H9 (cell line): ENCODE results near the gene RETSAT. TPM values are rescaled to one million over a fixed set of nuclear protein-coding genes. Genes with fewer than 3 reads are reported as not detected.

Experiments used
- DNase-seq: peaks from one replicate; pipeline ENCODE4 v3.0.0-alpha.2; 2017
- H2AFZ ChIP-seq: one replicate; pipeline ENCODE4 v1.6.1; 2013; ENCODE audit warnings: mild to moderate bottlenecking, low read length, control low read depth, moderate library complexity
- H2AK5ac ChIP-seq: 2 replicates; pipeline ENCODE4 v1.6.1; 2013; ENCODE audit warnings: low read length, control low read depth, mixed read lengths; ENCODE audit not compliant: insufficient read length
- H2BK120ac ChIP-seq: one replicate; pipeline ENCODE4 v1.6.1; 2013; ENCODE audit warnings: low read depth, mild to moderate bottlenecking, low read length, control low read depth, inconsistent platforms; ENCODE audit not compliant: poor library complexity, severe bottlenecking
- H2BK12ac ChIP-seq: 2 replicates; pipeline ENCODE4 v1.6.1; 2013; ENCODE audit warnings: low read length, control low read depth, mixed read lengths, low read depth; ENCODE audit not compliant: insufficient read length
- H2BK15ac ChIP-seq: 2 replicates; pipeline ENCODE4 v1.6.1; 2013; ENCODE audit warnings: low read depth, low read length, control low read depth
- H2BK20ac ChIP-seq: one replicate; pipeline ENCODE4 v1.6.1; 2013; ENCODE audit warnings: low read depth, mild to moderate bottlenecking, low read length, control low read depth, inconsistent platforms; ENCODE audit not compliant: poor library complexity, severe bottlenecking
- H2BK5ac ChIP-seq: 2 replicates; pipeline ENCODE4 v1.6.1; 2013; ENCODE audit warnings: low read length, control low read depth, mixed read lengths; ENCODE audit not compliant: insufficient read length
- H3K14ac ChIP-seq: 2 replicates; pipeline ENCODE4 v1.6.1; 2013; ENCODE audit warnings: low read length, control low read depth; ENCODE audit not compliant: insufficient read depth
- H3K18ac ChIP-seq: 2 replicates; pipeline ENCODE4 v1.6.1; 2013; ENCODE audit warnings: low read depth, mild to moderate bottlenecking, mixed read lengths, low read length, control low read depth; ENCODE audit not compliant: insufficient read length
- H3K23ac ChIP-seq: 2 replicates; pipeline ENCODE4 v1.6.1; 2013; ENCODE audit warnings: low read length, control low read depth, mixed read lengths, low read depth; ENCODE audit not compliant: insufficient read length
- H3K23me2 ChIP-seq: 2 replicates; pipeline ENCODE4 v1.6.1; 2013; ENCODE audit warnings: low read depth, mild to moderate bottlenecking, mixed read lengths, low read length, control low read depth; ENCODE audit not compliant: insufficient read length, poor library complexity, severe bottlenecking
- H3K27ac ChIP-seq: 2 replicates; pipeline ENCODE4 v1.5.1; 2013; ENCODE audit warnings: low read length, control low read depth, mixed read lengths, low read depth; ENCODE audit not compliant: insufficient read length
- H3K27me3 ChIP-seq: 2 replicates; pipeline ENCODE4 v1.6.1; 2013; ENCODE audit warnings: low read length, control low read depth, inconsistent platforms; ENCODE audit not compliant: insufficient read depth
- H3K4ac ChIP-seq: 2 replicates; pipeline ENCODE4 v1.6.1; 2013; ENCODE audit warnings: low read depth, mild to moderate bottlenecking, control low read depth, inconsistent platforms, low read length, moderate library complexity
- H3K4me1 ChIP-seq: 2 replicates; pipeline ENCODE4 v1.6.1; 2013; ENCODE audit warnings: low read length, control low read depth, inconsistent platforms; ENCODE audit not compliant: insufficient read depth
- H3K4me2 ChIP-seq: 2 replicates; pipeline ENCODE4 v1.6.1; 2013; ENCODE audit warnings: low read length, control low read depth, mixed read lengths; ENCODE audit not compliant: insufficient read length, insufficient read depth
- H3K56ac ChIP-seq: 2 replicates; pipeline ENCODE4 v1.6.1; 2013; ENCODE audit warnings: low read depth, mild to moderate bottlenecking, mixed read lengths, low read length, control low read depth; ENCODE audit not compliant: insufficient read length
- H3K79me1 ChIP-seq: 2 replicates; pipeline ENCODE4 v1.6.1; 2013; ENCODE audit warnings: low read depth, mild to moderate bottlenecking, moderate library complexity, low read length, control low read depth, inconsistent platforms; ENCODE audit not compliant: insufficient read depth, poor library complexity, severe bottlenecking
- H3K79me2 ChIP-seq: 2 replicates; pipeline ENCODE4 v1.6.1; 2013; ENCODE audit warnings: low read length, control low read depth, inconsistent platforms; ENCODE audit not compliant: insufficient read depth
- H3K9ac ChIP-seq: 2 replicates; pipeline ENCODE4 v1.6.1; 2013; ENCODE audit warnings: low read length, control low read depth, mixed read lengths; ENCODE audit not compliant: insufficient read length; ENCODE audit errors: extremely low read depth
- H3K9me3 ChIP-seq: one replicate; pipeline ENCODE4 v1.6.1; 2013; ENCODE audit warnings: low read depth, low read length, inconsistent platforms; ENCODE audit not compliant: control insufficient read depth
- H3T11ph ChIP-seq: one replicate; pipeline ENCODE4 v1.6.1; 2013; ENCODE audit warnings: mild to moderate bottlenecking, low read length, control low read depth, inconsistent platforms
- H4K20me1 ChIP-seq: one replicate; pipeline ENCODE4 v1.6.1; 2013; ENCODE audit not compliant: control insufficient read depth, insufficient read length, insufficient read depth
- H4K5ac ChIP-seq: 2 replicates; pipeline ENCODE4 v1.6.1; 2013; ENCODE audit warnings: low read depth, mild to moderate bottlenecking, mixed read lengths, low read length, control low read depth; ENCODE audit not compliant: insufficient read length
- H4K8ac ChIP-seq: replicated peaks from 2 replicates; pipeline ENCODE4 v1.6.1; 2013; ENCODE audit warnings: low read length, control low read depth, mixed read lengths, low read depth; ENCODE audit not compliant: insufficient read length
- H4K91ac ChIP-seq: 2 replicates; pipeline ENCODE4 v1.6.1; 2013; ENCODE audit warnings: low read depth, mild to moderate bottlenecking, moderate library complexity, mixed read lengths, low read length, control low read depth; ENCODE audit not compliant: insufficient read length
- H3K27ac Mint-ChIP-seq, 3 experiments: 2 replicates in 2 of 3; 3 replicates in 1 of 3; pipeline ENCODE4 v1.8.0; 2020 to 2021; ENCODE audit warnings: mixed read lengths in 3 of 3, mild to moderate bottlenecking in 1 of 3, moderate library complexity in 1 of 3
- H3K27me3 Mint-ChIP-seq: 2 replicates; pipeline ENCODE4 v1.8.0; 2021; ENCODE audit warnings: low read depth, mild to moderate bottlenecking, moderate library complexity, mixed read lengths
- H3K36me3 Mint-ChIP-seq, 3 experiments: 2 replicates in 2 of 3; 3 replicates in 1 of 3; pipeline ENCODE4 v1.8.0; 2020 to 2021; ENCODE audit warnings: low read depth in 3 of 3, mixed read lengths in 3 of 3; ENCODE audit not compliant: insufficient read depth in 1 of 3
- H3K4me1 Mint-ChIP-seq, 2 experiments: 2 replicates each; pipeline ENCODE4 v1.8.0; 2020; ENCODE audit warnings: mixed read lengths in 2 of 2
- H3K4me3 Mint-ChIP-seq, 2 experiments: 2 replicates in 1 of 2; 3 replicates in 1 of 2; pipeline ENCODE4 v1.8.0; 2020 to 2021; ENCODE audit warnings: mild to moderate bottlenecking in 2 of 2, mixed read lengths in 2 of 2, moderate library complexity in 1 of 2
- H3K9me3 Mint-ChIP-seq, 2 experiments: 2 replicates in 1 of 2; 3 replicates in 1 of 2; pipeline ENCODE4 v1.8.0; 2020; ENCODE audit warnings: mild to moderate bottlenecking in 2 of 2, mixed read lengths in 2 of 2, moderate library complexity in 1 of 2
- WGBS: extraction: QIAGEN DNeasy Blood & Tissue Kit; methylation state at CpG from one replicate; pipeline ENCODE4 v1.1.7; 2013; ENCODE audit warnings: missing lambda C conversion rate, low lambda C conversion rate, mixed read lengths; ENCODE audit not compliant: insufficient read length; ENCODE audit errors: extremely low coverage; 5-methylcytosine and 5-hydroxymethylcytosine counted together
- total RNA-seq: library from RNA; stranded (reverse); gene quantifications from 2 replicates; pipeline ENCODE4 v1.2.1, GENCODE V29; 2021
- TF ChIP-seq, protein P1 (sequence below): fragments of 200-600 bp; sonication (generic); conservative IDR thresholded peaks from 3 replicates; pipeline ENCODE4 v1.8.0; 2021; ENCODE audit warnings: antibody characterized with exemption, mild to moderate bottlenecking

The RETSAT gene
- total RNA-seq, 1 experiment from 2014 or later = 16.7 TPM

DNA sequence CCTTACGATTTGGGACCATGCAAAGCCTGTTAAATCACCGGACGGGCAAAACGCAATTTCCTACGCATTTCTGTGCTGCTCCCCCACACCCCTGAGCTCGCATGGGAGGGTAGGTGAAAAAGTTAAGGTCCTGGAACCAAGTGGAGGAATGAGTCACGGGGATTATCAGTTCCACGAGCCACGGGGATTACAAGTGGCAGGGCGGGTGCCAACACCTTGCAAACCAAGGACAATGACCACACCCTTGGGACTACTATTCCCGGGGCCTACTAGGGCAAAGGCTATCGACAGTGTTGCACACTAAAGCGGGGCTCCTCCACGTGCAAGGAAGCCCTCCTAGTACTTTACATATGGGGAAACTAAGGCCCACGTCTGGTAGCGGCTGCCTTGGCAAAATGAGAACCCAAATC lies 447 bp downstream of the RETSAT start:
- H3K9ac ChIP-seq = peak overlapping the region; percentile 5
- no peak overlapping the region for H4K91ac ChIP-seq
- H3K79me2 ChIP-seq = no peaks in the 10 kb centered on the region
- no peaks in the 10 kb centered on the region for H3K27me3 Mint-ChIP-seq
- H4K5ac ChIP-seq = no peak overlapping the region
- no peaks in the 10 kb centered on the region for H3K4me1 ChIP-seq
- H3K23me2 ChIP-seq = peaks cover 12% of the 10 kb centered on the region
- no peak overlapping the region for H2BK120ac ChIP-seq
- H3K14ac ChIP-seq = no peak overlapping the region
- no peaks in the 10 kb centered on the region for H3K9me3 ChIP-seq
- no CpG with 5 or more reads among the region's 16 CpGs for WGBS
- no peak for DNase-seq
- no peak overlapping the region for H3K27ac ChIP-seq
- no peak overlapping the region for H2BK5ac ChIP-seq
- no peaks in the 10 kb centered on the region for H4K20me1 ChIP-seq
- H3K4ac ChIP-seq = no peak overlapping the region
- TF ChIP-seq, protein P1, sequence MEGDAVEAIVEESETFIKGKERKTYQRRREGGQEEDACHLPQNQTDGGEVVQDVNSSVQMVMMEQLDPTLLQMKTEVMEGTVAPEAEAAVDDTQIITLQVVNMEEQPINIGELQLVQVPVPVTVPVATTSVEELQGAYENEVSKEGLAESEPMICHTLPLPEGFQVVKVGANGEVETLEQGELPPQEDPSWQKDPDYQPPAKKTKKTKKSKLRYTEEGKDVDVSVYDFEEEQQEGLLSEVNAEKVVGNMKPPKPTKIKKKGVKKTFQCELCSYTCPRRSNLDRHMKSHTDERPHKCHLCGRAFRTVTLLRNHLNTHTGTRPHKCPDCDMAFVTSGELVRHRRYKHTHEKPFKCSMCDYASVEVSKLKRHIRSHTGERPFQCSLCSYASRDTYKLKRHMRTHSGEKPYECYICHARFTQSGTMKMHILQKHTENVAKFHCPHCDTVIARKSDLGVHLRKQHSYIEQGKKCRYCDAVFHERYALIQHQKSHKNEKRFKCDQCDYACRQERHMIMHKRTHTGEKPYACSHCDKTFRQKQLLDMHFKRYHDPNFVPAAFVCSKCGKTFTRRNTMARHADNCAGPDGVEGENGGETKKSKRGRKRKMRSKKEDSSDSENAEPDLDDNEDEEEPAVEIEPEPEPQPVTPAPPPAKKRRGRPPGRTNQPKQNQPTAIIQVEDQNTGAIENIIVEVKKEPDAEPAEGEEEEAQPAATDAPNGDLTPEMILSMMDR = no peak
- H3K56ac ChIP-seq = no peak overlapping the region
- H3K27me3 ChIP-seq = no peaks in the 10 kb centered on the region
- no peak overlapping the region for H2BK20ac ChIP-seq
- peaks cover 5 to 12% of the 10 kb centered on the region in 2 experiments; a peak in 3 of 4 replicates for H3K4me1 Mint-ChIP-seq
- no peak overlapping the region for H3K27ac Mint-ChIP-seq
- no peak overlapping the region for H3K18ac ChIP-seq
- peaks cover 12 to 31% (median 21%) of the 10 kb centered on the region in 3 experiments; a peak in 6 of 7 replicates for H3K36me3 Mint-ChIP-seq
- H3K79me1 ChIP-seq = no peaks in the 10 kb centered on the region
- no peak overlapping the region for H2BK12ac ChIP-seq
- no peak overlapping the region for H2BK15ac ChIP-seq
- peak overlapping the region; percentile 89 for H3K4me2 ChIP-seq
- no peak overlapping the region for H2AK5ac ChIP-seq
- H2AFZ ChIP-seq = no peak overlapping the region
- peak overlapping the region; percentile 91 to 99 for H3K4me3 Mint-ChIP-seq
- H3T11ph ChIP-seq = no peak overlapping the region
- H3K23ac ChIP-seq = no peak overlapping the region
- no peaks in the 10 kb centered on the region for H3K9me3 Mint-ChIP-seq
- no peak overlapping the region for H4K8ac ChIP-seq
